ENCODE results near the gene RASAL1.
"Not testable (repeated sequence)": the region's sequence is repeated elsewhere in the genome, so short reads cannot be mapped to it uniquely, and the experiment has no call there.

Gene RASAL1

GRCh38 chr12:113120670-113121370 lies 14.7 kb downstream of the RASAL1 start:
- H3K36me3 ChIP-seq (ENCODE audit: control insufficient read depth, insufficient read depth, low read length) = no peaks in the 10 kb centered on the region
- no peak overlapping the region for H3K4me3 ChIP-seq (ENCODE audit: low read depth, low read length)
- H3K27me3 ChIP-seq (ENCODE audit: control insufficient read depth, insufficient read depth, low read length) = no peaks in the 10 kb centered on the region
- H3K4me1 ChIP-seq (ENCODE audit: control insufficient read depth, insufficient read depth, low read length) = peaks cover 3% of the 10 kb centered on the region
- H3K9ac ChIP-seq (ENCODE audit: low read depth, low read length) = no peak overlapping the region
- H3K9me3 ChIP-seq (ENCODE audit: control insufficient read depth, insufficient read depth, low read length) = no peaks in the 10 kb centered on the region

- Histone ChIP-seq H3K36me3 (ENCODE audit: control insufficient read depth, insufficient read depth, low read length) (no peaks in the 10 kb centered on the region), H3K9ac (ENCODE audit: low read depth, low read length) (no peak overlapping the region)
Observed at GRCh38 chr12:113119980-113120669, 15.4 kb downstream of the RASAL1 start.

GRCh38 chr12:113118142-113118541 lies 17.4 kb downstream of the RASAL1 start:
- no peaks in the 10 kb centered on the region for H3K27me3 ChIP-seq (ENCODE audit: control insufficient read depth, insufficient read depth, low read length)
- no peaks in the 10 kb centered on the region for H3K9me3 ChIP-seq (ENCODE audit: control insufficient read depth, insufficient read depth, low read length)
- H3K4me3 ChIP-seq (ENCODE audit: low read depth, low read length) = no peak overlapping the region
- no peaks in the 10 kb centered on the region for H3K36me3 ChIP-seq (ENCODE audit: control insufficient read depth, insufficient read depth, low read length)
- H3K4me1 ChIP-seq (ENCODE audit: control insufficient read depth, insufficient read depth, low read length) = peaks cover 3% of the 10 kb centered on the region
- H3K9ac ChIP-seq (ENCODE audit: low read depth, low read length) = no peak overlapping the region

More at GRCh38 chr12:113119980-113120669, 15.4 kb downstream of the RASAL1 start:
- Histone ChIP-seq H3K4me3 (ENCODE audit: low read depth, low read length) (no peak overlapping the region), H3K4me1 (ENCODE audit: control insufficient read depth, insufficient read depth, low read length) (peaks cover 3% of the 10 kb centered on the region), H3K27me3 (ENCODE audit: control insufficient read depth, insufficient read depth, low read length) (no peaks in the 10 kb centered on the region), H3K9me3 (ENCODE audit: control insufficient read depth, insufficient read depth, low read length) (no peaks in the 10 kb centered on the region)

GRCh38 chr12:113117684-113118083 lies 17.9 kb downstream of the RASAL1 start:
- H3K4me1 ChIP-seq (ENCODE audit: control insufficient read depth, insufficient read depth, low read length); H3K9me3 ChIP-seq (ENCODE audit: control insufficient read depth, insufficient read depth, low read length); H3K27me3 ChIP-seq (ENCODE audit: control insufficient read depth, insufficient read depth, low read length); H3K4me3 ChIP-seq (ENCODE audit: low read depth, low read length); H3K9ac ChIP-seq (ENCODE audit: low read depth, low read length); H3K36me3 ChIP-seq (ENCODE audit: control insufficient read depth, insufficient read depth, low read length): not testable (repeated sequence)

GRCh38 chr12:113116875-113117274 lies 18.7 kb downstream of the RASAL1 start:
- Histone ChIP-seq H3K9ac (ENCODE audit: low read depth, low read length) (no peak overlapping the region), H3K4me1 (ENCODE audit: control insufficient read depth, insufficient read depth, low read length) (peaks cover 3% of the 10 kb centered on the region), H3K27me3 (ENCODE audit: control insufficient read depth, insufficient read depth, low read length) (no peaks in the 10 kb centered on the region), H3K36me3 (ENCODE audit: control insufficient read depth, insufficient read depth, low read length) (no peaks in the 10 kb centered on the region), H3K4me3 (ENCODE audit: low read depth, low read length) (no peak overlapping the region), H3K9me3 (ENCODE audit: control insufficient read depth, insufficient read depth, low read length) (no peaks in the 10 kb centered on the region)

- no peak overlapping the region for H3K9ac ChIP-seq (ENCODE audit: low read depth, low read length)
- no peak overlapping the region for H3K4me3 ChIP-seq (ENCODE audit: low read depth, low read length)
- peaks cover 3% of the 10 kb centered on the region for H3K4me1 ChIP-seq (ENCODE audit: control insufficient read depth, insufficient read depth, low read length)
- H3K36me3 ChIP-seq (ENCODE audit: control insufficient read depth, insufficient read depth, low read length) = no peaks in the 10 kb centered on the region
- H3K27me3 ChIP-seq (ENCODE audit: control insufficient read depth, insufficient read depth, low read length) = no peaks in the 10 kb centered on the region
- H3K9me3 ChIP-seq (ENCODE audit: control insufficient read depth, insufficient read depth, low read length) = no peaks in the 10 kb centered on the region
Observed at GRCh38 chr12:113115455-113116126, 20.0 kb downstream of the RASAL1 start.

GRCh38 chr12:113114447-113115178 lies 20.9 kb downstream of the RASAL1 start:
- no peaks in the 10 kb centered on the region for H3K9me3 ChIP-seq (ENCODE audit: control insufficient read depth, insufficient read depth, low read length)
- H3K9ac ChIP-seq (ENCODE audit: low read depth, low read length) = no peak overlapping the region
- H3K36me3 ChIP-seq (ENCODE audit: control insufficient read depth, insufficient read depth, low read length) = no peaks in the 10 kb centered on the region
- H3K27me3 ChIP-seq (ENCODE audit: control insufficient read depth, insufficient read depth, low read length) = no peaks in the 10 kb centered on the region
- no peaks in the 10 kb centered on the region for H3K4me1 ChIP-seq (ENCODE audit: control insufficient read depth, insufficient read depth, low read length)
- no peak overlapping the region for H3K4me3 ChIP-seq (ENCODE audit: low read depth, low read length)

- Histone ChIP-seq H3K9ac (ENCODE audit: low read depth, low read length) (no peak overlapping the region), H3K4me1 (ENCODE audit: control insufficient read depth, insufficient read depth, low read length) (no peaks in the 10 kb centered on the region), H3K27me3 (ENCODE audit: control insufficient read depth, insufficient read depth, low read length) (no peaks in the 10 kb centered on the region), H3K36me3 (ENCODE audit: control insufficient read depth, insufficient read depth, low read length) (no peaks in the 10 kb centered on the region), H3K9me3 (ENCODE audit: control insufficient read depth, insufficient read depth, low read length) (no peaks in the 10 kb centered on the region), H3K4me3 (ENCODE audit: low read depth, low read length) (no peak overlapping the region)
Observed at GRCh38 chr12:113113397-113113796, 22.2 kb downstream of the RASAL1 start.

GRCh38 chr12:113112043-113112899 lies 23.3 kb downstream of the RASAL1 start:
- no peaks in the 10 kb centered on the region for H3K27me3 ChIP-seq (ENCODE audit: control insufficient read depth, insufficient read depth, low read length)
- no peaks in the 10 kb centered on the region for H3K36me3 ChIP-seq (ENCODE audit: control insufficient read depth, insufficient read depth, low read length)
- no peaks in the 10 kb centered on the region for H3K9me3 ChIP-seq (ENCODE audit: control insufficient read depth, insufficient read depth, low read length)
- no peaks in the 10 kb centered on the region for H3K4me1 ChIP-seq (ENCODE audit: control insufficient read depth, insufficient read depth, low read length)
- H3K4me3 ChIP-seq (ENCODE audit: low read depth, low read length) = no peak overlapping the region
- no peak overlapping the region for H3K9ac ChIP-seq (ENCODE audit: low read depth, low read length)

GRCh38 chr12:113111247-113111646 lies 24.3 kb downstream of the RASAL1 start:
- H3K27me3 ChIP-seq (ENCODE audit: control insufficient read depth, insufficient read depth, low read length) = no peaks in the 10 kb centered on the region
- H3K9me3 ChIP-seq (ENCODE audit: control insufficient read depth, insufficient read depth, low read length) = no peaks in the 10 kb centered on the region
- H3K4me3 ChIP-seq (ENCODE audit: low read depth, low read length) = no peak overlapping the region
- H3K9ac ChIP-seq (ENCODE audit: low read depth, low read length) = no peak overlapping the region
- H3K36me3 ChIP-seq (ENCODE audit: control insufficient read depth, insufficient read depth, low read length) = no peaks in the 10 kb centered on the region
- no peaks in the 10 kb centered on the region for H3K4me1 ChIP-seq (ENCODE audit: control insufficient read depth, insufficient read depth, low read length)

All from iPS-15b (cell line).